Measurements from ENCODE around the gene POP5.
A peak's percentile ranks its signal among the peaks of the same experiment; 100 is the strongest.
"Not testable (repeated sequence)": the region's sequence is repeated elsewhere in the genome, so short reads cannot be mapped to it uniquely, and the experiment has no call there.

POP5 gene

GRCh38 chr12:120534703-120535655 lies 46.2 kb downstream of the POP5 start:
- POLR2A ChIA-PET (ENCODE audit: low non-redundant PET), result interaction anchor here (0.6 kb wide), 1 partner anchor 332 kb away, joined by 9 read pairs; no protein-coding TSS in a partner anchor
- peak overlapping the region; percentile 86 for H3K27ac ChIP-seq
- TF ChIP-seq, protein P1, sequence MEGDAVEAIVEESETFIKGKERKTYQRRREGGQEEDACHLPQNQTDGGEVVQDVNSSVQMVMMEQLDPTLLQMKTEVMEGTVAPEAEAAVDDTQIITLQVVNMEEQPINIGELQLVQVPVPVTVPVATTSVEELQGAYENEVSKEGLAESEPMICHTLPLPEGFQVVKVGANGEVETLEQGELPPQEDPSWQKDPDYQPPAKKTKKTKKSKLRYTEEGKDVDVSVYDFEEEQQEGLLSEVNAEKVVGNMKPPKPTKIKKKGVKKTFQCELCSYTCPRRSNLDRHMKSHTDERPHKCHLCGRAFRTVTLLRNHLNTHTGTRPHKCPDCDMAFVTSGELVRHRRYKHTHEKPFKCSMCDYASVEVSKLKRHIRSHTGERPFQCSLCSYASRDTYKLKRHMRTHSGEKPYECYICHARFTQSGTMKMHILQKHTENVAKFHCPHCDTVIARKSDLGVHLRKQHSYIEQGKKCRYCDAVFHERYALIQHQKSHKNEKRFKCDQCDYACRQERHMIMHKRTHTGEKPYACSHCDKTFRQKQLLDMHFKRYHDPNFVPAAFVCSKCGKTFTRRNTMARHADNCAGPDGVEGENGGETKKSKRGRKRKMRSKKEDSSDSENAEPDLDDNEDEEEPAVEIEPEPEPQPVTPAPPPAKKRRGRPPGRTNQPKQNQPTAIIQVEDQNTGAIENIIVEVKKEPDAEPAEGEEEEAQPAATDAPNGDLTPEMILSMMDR (conservative IDR thresholded peaks at IDR 0.05; ENCODE audit: low read depth), result no peak
- CTCF ChIA-PET, result interaction anchor here (0.5 to 1.1 kb wide), 3 partner anchors 23 to 210 kb away, joined by 3 to 12 read pairs (median 4); partner anchors contain the start of gene POP5
- DNase-seq (ENCODE audit: low spot score), result peak; percentile 77

- ChIA-PET POLR2A (ENCODE audit: low non-redundant PET) (no interaction called here), CTCF (no interaction called here)
- peak; percentile 94 for DNase-seq (ENCODE audit: low spot score)
Measured at GRCh38 chr12:120534203-120534702, 46.9 kb downstream of the POP5 start, which contains the start of gene RNF10. Gene RNF10 (plus strand): TSS chr12:120534356. CDS start chr12:120534812, 456 bp downstream.

GRCh38 chr12:120532701-120533238 lies 48.4 kb downstream of the POP5 start:
- H3K27ac ChIP-seq, result no peak overlapping the region
- DNase-seq (ENCODE audit: low spot score), result no peak
- TF ChIP-seq, protein P1 (conservative IDR thresholded peaks at IDR 0.05; ENCODE audit: low read depth), result no peak
- POLR2A ChIA-PET (ENCODE audit: low non-redundant PET), result no interaction called here
- CTCF ChIA-PET, result interaction anchor here (0.6 to 0.7 kb wide), 3 partner anchors 12 to 116 kb away, joined by 3 to 5 read pairs (median 4); no protein-coding TSS in a partner anchor

More at GRCh38 chr12:120534203-120534702, 46.9 kb downstream of the POP5 start, which contains the start of gene RNF10:
- TF ChIP-seq, protein P1 (conservative IDR thresholded peaks at IDR 0.05; ENCODE audit: low read depth), result no peak
- H3K27ac ChIP-seq, result peak within 1 kb of the TSS; percentile 86

- H3K27ac ChIP-seq, result peak overlapping the region; percentile 88
- POLR2A ChIA-PET (ENCODE audit: low non-redundant PET); DNase-seq (ENCODE audit: low spot score): not testable (repeated sequence)
- CTCF ChIA-PET, result interaction anchor here (0.6 kb wide), 1 partner anchor 41 kb away, joined by 3 read pairs; no protein-coding TSS in a partner anchor
Measured at GRCh38 chr12:120530418-120530761, 50.8 kb downstream of the POP5 start.

DNA sequence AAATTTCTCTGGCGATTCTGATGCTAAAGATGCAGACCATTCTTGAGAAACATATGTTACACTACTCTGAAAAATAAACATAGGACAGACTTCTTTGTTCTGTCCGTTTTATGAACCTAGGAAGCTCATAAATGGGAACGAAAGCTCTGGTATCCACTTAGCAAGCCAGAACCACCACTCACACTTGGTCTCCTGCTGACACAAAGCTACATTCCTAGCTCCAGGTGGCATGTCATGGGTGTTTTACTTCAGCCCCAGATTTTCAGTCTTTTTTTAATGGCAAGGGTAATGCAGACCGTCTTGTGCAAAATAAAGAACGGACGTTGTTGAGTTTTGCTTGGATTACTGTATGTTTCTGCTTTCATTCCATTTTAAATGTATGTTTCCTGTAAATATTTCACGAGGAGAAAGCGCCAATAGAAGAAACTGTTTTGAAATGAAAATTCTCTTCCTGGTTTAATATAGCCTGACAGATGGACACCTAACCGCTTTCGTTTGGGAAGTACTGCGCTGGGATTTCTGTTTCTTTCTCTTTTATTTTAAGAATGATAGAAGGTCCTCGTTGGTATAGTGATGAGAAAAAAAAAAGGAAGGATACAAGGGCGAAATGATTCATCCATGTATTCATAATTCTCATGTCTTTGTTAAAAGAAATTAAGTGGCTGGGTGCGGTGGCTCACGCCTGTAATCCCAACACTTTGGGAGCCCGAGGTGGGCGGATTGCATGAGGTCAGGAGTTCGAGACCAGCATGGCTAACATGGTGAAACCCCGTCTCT lies 51.4 kb downstream of the POP5 start:
- POLR2A ChIA-PET (ENCODE audit: low non-redundant PET), result no interaction called here
- TF ChIP-seq, protein P1 (conservative IDR thresholded peaks at IDR 0.05; ENCODE audit: low read depth), result no peak
- peak overlapping the region; percentile 88 for H3K27ac ChIP-seq
- CTCF ChIA-PET, result interaction anchor here (0.6 kb wide), 1 partner anchor 41 kb away, joined by 3 read pairs; no protein-coding TSS in a partner anchor
- peak; percentile 49 for DNase-seq (ENCODE audit: low spot score)

DNA sequence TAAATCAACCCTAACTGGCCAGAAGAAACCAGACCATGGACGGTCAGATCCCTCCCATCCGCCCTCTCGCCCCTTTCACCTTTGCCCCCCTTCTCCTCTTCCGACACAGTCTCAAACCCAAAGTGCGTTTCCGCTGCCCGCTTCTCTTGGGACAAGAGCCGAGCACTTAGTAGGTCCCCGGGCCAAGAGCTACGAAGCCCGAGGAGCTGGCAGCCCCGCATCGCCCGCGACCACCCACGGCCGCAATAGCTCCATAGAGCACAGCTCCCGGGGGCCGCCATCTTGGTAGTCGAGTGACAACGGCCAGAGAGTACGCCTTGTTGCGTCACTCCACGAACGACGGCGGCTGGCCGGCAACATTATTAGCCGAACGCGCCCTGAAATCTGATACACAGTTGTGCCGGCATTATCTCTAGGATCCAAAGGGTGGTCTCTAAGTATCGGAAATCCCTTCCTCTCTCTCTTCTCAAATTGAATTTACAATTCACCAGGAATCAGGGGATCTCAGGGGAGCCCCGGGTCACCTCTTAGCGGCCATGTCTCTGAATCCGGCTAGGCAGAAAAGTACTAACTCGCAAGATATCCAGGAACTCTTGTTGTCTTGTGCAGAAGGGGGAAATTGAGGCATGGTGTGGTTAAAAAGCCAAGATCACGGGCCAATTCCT lies 52.2 kb downstream of the POP5 start, which contains the start of gene COQ5:
TSS of gene COQ5 (minus strand) at position 298 of the 665 bp plus-strand sequence. CDS start at position 281, 17 bp downstream.
- H3K27ac ChIP-seq, result peak within 1 kb of the TSS; percentile 88
- peak; percentile 74 for DNase-seq (ENCODE audit: low spot score)
- ChIA-PET POLR2A (ENCODE audit: low non-redundant PET) (interaction anchor here (0.5 to 0.6 kb wide), 2 partner anchors 23 to 53 kb away, joined by 4 to 6 read pairs; no protein-coding TSS in a partner anchor), CTCF (interaction anchor here (0.7 kb wide), 1 partner anchor 78 kb away, joined by 3 read pairs; no protein-coding TSS in a partner anchor)
- TF ChIP-seq, protein P1 (conservative IDR thresholded peaks at IDR 0.05; ENCODE audit: low read depth), result no peak
